Measurements from ENCODE around the gene OR56A5. TPM values are rescaled to one million over a fixed set of nuclear protein-coding genes. Genes with fewer than 3 reads are reported as not detected.
"Not testable (repeated sequence)": the region's sequence is repeated elsewhere in the genome, so short reads cannot be mapped to it uniquely, and the experiment has no call there.

OR56A5 gene, protein sequence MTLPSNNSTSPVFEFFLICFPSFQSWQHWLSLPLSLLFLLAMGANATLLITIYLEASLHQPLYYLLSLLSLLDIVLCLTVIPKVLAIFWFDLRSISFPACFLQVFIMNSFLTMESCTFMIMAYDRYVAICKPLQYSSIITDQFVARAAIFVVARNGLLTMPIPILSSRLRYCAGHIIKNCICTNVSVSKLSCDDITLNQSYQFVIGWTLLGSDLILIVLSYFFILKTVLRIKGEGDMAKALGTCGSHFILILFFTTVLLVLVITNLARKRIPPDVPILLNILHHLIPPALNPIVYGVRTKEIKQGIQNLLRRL
- total RNA-seq (ENCODE audit: insufficient read depth, low replicate concordance): 5.5 TPM

DNA sequence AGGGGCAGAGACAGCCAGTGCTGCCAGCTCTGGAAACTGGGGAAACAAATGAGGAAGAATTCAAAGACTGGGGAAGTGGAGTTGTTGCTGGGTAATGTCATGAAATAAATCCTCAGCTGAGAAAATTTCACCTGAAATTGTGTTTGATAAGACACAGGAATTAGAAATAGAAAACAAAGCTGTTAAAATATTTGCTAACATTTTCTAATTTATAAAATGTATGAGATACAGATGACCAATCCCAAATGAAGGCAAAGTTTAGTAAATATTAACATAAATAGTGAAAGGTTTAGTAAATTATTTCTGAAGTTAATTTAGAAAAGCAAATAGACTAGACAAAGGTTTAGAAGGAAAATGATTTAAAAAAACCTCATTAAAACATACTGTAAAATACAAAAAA is at the start of gene OR56A5:
OR56A5 (minus strand) TSS at position 101 of the 400 bp plus-strand sequence; CDS start at position 101, 0 bp downstream.
- no peak for DNase-seq (ENCODE audit: low spot score)

GRCh38 chr11:6013042-6013441 is 44.7 kb upstream of the OR56A5 start:
- DNase-seq (ENCODE audit: low spot score): no peak

DNA sequence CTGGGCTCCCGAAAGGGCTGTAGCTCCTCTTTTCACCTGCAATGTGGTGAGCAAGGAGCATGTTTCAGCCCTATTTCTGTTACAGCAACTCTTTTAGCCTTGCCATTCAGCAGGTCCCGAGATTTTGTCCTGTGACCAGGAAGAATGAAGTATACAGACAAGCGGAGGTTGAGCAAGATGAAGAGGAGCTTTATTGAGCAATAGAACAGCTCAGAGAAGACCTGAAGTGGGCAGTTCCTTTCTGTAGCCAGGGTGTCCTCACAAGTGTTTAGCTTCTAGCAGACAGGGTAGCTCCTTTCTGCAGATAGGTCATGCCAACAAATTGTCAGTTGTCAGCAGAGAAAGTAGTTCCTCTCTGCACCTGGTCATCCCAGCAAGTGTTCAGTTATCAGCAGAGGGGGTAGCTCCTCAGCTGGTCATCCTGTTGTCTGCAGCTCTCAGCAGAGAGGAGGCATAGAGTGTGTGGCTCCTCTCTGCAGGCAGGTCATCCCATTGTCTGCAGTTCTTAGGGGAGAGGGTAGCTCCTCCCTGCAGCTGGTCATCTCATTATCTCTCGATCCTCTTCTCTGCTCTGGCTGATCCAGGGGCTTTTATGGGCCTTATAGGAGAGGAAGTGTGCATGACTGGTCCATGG is 43.9 kb upstream of the OR56A5 start:
- no peak for DNase-seq (ENCODE audit: low spot score)

GRCh38 chr11:6006846-6007245 is 38.6 kb upstream of the OR56A5 start, which contains the start of gene OR56A4:
OR56A4 (minus strand) TSS chr11:6006946; CDS start chr11:6002992, 3,954 bp downstream.
- no peak for DNase-seq (ENCODE audit: low spot score)

GRCh38 chr11:6006395-6006794 is 38.1 kb upstream of the OR56A5 start:
- no peak for DNase-seq (ENCODE audit: low spot score)

- DNase-seq (ENCODE audit: low spot score): no peak
Observed at GRCh38 chr11:6002202-6002699, 34.0 kb upstream of the OR56A5 start.

GRCh38 chr11:5994791-5995190 is 26.5 kb upstream of the OR56A5 start:
- DNase-seq (ENCODE audit: low spot score): no peak

GRCh38 chr11:5992604-5993251 is 24.4 kb upstream of the OR56A5 start:
- DNase-seq (ENCODE audit: low spot score): no peak

- DNase-seq (ENCODE audit: low spot score): no peak
Observed at GRCh38 chr11:5992150-5992549, 23.9 kb upstream of the OR56A5 start.

DNA sequence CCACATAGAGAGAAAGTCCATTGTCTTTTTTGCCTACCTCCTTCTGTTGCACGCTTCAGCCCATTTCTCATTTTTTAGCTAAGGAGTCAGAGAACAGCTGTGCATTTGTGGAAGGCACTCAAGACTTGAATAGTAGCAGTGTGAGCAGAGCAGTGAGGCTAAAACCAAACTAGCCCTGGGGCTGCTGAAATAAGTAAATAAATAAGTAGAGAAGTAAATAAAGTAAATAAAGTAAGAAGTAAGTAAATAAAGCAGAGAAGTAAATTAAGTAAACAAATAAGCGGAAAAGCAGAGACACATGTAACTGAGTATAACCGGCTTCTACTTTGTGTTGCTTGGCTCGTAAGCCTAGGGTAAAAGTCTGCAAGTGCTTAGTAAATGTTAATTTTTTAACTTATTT is 20.9 kb upstream of the OR56A5 start:
- no peak for DNase-seq (ENCODE audit: low spot score)

GRCh38 chr11:5986885-5987284 is 18.6 kb upstream of the OR56A5 start, which contains the start of gene OR52L1:
OR52L1 (minus strand) TSS chr11:5986985; CDS start chr11:5986930, 55 bp downstream.
- DNase-seq (ENCODE audit: low spot score): no peak

DNA sequence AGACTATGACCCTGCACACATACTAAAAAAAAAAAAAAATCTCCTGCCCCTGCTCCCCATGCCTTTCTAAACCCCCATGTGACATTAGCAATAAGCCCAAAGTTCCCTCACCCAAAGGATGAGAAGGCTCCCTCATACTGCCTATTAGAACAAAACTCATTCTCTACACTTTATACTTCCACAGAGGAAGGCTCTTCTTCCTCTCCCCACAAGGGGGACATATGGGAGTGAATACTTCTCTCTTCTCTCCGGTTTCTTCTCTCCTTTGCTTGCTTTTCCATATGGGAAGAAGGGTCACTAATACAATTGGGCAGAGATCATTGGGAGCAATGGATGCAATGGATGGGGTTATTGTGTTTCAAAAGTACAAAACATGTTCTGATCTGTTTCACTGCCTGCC is 15.1 kb upstream of the OR56A5 start:
- no peak for DNase-seq (ENCODE audit: low spot score)

GRCh38 chr11:5973530-5973929 is 5.2 kb upstream of the OR56A5 start:
- DNase-seq (ENCODE audit: low spot score): no peak

GRCh38 chr11:5967708-5968107 is 586 bp downstream of the OR56A5 start:
- DNase-seq (ENCODE audit: low spot score): no peak

GRCh38 chr11:5966958-5967357 is 1.3 kb downstream of the OR56A5 start:
- no peak for DNase-seq (ENCODE audit: low spot score)

DNA sequence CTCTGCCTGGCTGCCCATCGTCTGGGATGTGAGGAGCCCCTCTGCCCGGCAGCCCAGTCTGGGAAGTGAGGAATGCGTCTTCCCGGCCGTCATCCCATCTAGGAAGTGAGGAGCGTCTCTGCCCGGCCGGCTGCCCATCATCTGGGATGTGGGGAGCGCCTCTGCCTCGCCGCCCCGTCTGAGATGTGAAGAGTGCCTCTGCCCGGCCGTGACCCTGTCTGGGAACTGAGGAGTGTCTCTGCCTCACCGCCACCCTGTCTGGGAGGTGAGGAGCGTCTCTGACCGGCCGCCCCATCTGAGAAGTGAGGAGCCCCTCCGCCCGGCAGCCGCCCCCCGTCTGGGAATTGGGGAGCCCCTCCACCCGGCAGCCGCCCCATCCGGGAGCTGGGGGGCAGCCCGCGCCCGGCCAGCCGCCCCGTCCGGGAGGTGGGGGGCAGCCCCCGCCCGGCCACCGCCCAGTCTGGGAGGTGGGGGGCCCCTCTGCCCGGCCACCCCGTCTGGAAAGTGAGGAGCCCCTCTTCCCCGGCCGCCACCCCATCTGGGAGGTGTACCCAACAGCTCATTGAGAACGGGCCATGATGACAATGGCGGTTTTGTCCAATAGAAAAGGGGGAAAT is 7.5 kb downstream of the OR56A5 start:
- not testable (repeated sequence) for DNase-seq (ENCODE audit: low spot score)

DNA sequence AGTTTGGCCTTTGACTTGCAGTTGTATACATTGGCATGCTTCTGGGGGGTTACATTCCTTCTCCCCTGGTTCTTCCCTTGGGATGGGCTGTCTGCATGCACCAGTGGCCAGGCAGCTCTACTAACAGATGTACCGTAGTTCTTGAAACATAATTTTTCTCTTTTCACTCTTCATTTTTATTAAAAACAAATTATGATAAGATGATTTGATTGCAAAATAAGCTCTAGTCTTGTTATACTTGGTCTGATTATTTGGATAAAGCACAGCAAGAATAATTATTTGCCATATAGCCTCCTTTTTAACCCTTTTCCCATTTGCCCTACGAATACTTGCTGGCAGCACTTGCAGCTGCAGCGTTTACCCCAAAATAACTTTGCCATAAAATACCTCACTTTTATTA is 12.7 kb downstream of the OR56A5 start:
- no peak for DNase-seq (ENCODE audit: low spot score)

DNA sequence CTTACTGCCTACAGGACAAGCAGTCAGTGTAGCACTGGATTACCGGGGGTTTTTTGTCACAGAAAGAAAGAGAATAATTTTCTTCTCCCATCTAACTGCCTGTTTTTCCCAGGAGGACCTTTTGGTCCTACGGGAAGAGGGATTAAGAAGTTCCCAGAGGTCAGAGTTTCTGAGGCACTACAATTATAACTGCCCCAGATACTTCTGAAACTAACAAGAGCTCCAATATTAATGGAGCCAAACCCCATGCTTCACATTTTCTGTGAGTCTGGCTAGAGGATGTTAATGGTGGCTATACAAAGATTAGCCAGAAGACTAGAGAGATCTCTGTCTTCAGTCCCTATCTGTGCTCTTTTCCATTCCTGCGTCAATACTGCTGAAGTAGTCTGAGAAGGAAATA is 26.3 kb downstream of the OR56A5 start, which contains the start of gene OR56A3:
OR56A3 (plus strand) TSS at position 301 of the 400 bp plus-strand sequence. CDS start 5,096 bp downstream, outside the sequence.
- no peak for DNase-seq (ENCODE audit: low spot score)

GRCh38 chr11:5940748-5941147 is 27.5 kb downstream of the OR56A5 start:
- no peak for DNase-seq (ENCODE audit: low spot score)

DNA sequence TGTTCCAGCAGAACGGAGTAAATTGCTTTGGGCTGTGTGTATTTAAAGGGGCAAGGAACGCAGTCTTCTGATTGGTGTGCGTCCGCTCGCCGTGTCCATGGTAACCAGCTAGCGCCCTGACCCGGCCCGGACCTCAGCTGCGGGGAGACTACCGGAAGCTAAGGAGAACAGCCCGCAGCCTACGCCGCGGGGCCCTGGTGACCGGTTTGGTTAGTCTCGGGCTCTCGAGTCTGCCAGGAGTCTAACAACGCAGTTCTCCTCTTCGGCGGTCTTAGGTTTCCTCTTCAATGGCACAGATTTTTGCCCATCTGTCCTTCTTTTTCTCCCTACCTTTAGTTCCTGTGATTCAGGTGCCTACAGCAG is 29.7 kb downstream of the OR56A5 start:
- no peak for DNase-seq (ENCODE audit: low spot score)

DNA sequence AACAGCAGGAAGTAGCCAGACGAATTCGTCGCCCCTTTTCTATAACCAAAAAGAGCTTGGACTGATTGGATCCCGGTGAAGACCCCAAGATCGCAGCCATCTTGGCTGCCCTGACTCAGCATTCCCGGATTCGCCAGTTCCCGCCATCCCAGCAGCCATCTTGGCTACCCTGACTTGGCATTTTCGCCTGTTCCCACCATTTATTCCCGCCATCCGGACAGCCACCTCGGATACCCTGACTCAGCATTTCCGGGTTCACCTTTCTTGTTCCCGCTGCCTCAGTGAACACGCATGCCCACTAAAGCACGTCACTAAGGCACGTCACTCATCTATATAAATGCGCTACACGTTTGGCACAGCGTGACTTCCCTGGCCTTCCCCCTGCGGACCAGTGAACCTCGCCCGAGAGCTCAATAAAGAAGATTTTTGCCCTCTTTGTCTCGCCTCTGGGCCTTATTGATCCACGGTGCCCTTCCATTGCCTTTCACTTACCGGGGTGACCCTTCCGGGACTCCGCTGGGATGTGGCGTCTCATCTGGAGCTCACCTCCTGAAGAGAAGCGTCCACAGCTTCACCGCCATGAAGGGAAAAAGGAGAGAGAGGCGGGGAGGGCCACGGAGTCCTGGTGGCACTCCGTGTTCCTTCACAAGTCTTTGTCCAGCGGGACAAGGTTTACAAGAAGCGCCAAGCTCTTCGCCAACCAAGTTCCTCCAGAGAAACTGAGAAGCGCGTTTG is 30.3 kb downstream of the OR56A5 start:
- no peak for DNase-seq (ENCODE audit: low spot score)
